H1 (cell line): ENCODE data around the gene FAM9C. TPM values are rescaled to one million over a fixed set of nuclear protein-coding genes. Genes with fewer than 3 reads are reported as not detected.

Source experiments
- CTBP2 ChIP-seq: IDR thresholded peaks from 2 replicates; pipeline ENCODE4 v1.7.0; 2011; ENCODE audit warnings: borderline replicate concordance, mild to moderate bottlenecking, moderate library complexity, mixed read lengths, low read length; ENCODE audit not compliant: insufficient read depth, insufficient read length
- FOSL1 ChIP-seq: IDR thresholded peaks from 2 replicates; pipeline ENCODE4 v1.6.1; 2011; ENCODE audit warnings: mild to moderate bottlenecking, low read depth, low read length, moderate library complexity; ENCODE audit not compliant: insufficient read depth
- RAD21 ChIP-seq, 2 experiments: IDR thresholded peaks in 1 of 2; conservative IDR thresholded peaks in 1 of 2; 2 replicates each; pipeline ENCODE4 v1.6.1; 2011; ENCODE audit warnings: low read depth in 2 of 2, low read length in 2 of 2, improper control_type of control experiment in 1 of 2, inconsistent platforms in 1 of 2, mild to moderate bottlenecking in 1 of 2, moderate library complexity in 1 of 2
- YY1 ChIP-seq: IDR thresholded peaks from 2 replicates; pipeline ENCODE4 v1.6.1; 2011; ENCODE audit warnings: low read depth, mild to moderate bottlenecking, low read length
- polyA plus RNA-seq, 7 experiments: library from polyadenylated mRNA; depleted of rRNA in 3 of 7; stranded (reverse) in 5 of 7; unstranded in 2 of 7; fragments of >200 nt in 5 of 7; fragments of 200-250 nt in 2 of 7; gene quantifications; 1 replicate in 5 of 7; 2 replicates in 1 of 7; 4 replicates in 1 of 7; pipeline versions ENCODE4 v1.2.1 to v1.2.3, GENCODE V29; 2011 to 2013; ENCODE audit warnings: missing spikeins in 2 of 7, mixed read lengths in 2 of 7
- total RNA-seq: library from RNA; stranded (reverse); fragmentation: NEBNext Ultra II Directional; extraction: Animal tissue kit (Norgen Biotek cat#: 25700); gene quantifications from 2 replicates; pipeline ENCODE4 v1.2.1, GENCODE V29; 2021

The FAM9C gene
- total and polyA plus RNA-seq, 2 of the 8 experiments (the other 6 are each of a cell fraction or from before 2014, with no cell fraction given), result not detected

DNA sequence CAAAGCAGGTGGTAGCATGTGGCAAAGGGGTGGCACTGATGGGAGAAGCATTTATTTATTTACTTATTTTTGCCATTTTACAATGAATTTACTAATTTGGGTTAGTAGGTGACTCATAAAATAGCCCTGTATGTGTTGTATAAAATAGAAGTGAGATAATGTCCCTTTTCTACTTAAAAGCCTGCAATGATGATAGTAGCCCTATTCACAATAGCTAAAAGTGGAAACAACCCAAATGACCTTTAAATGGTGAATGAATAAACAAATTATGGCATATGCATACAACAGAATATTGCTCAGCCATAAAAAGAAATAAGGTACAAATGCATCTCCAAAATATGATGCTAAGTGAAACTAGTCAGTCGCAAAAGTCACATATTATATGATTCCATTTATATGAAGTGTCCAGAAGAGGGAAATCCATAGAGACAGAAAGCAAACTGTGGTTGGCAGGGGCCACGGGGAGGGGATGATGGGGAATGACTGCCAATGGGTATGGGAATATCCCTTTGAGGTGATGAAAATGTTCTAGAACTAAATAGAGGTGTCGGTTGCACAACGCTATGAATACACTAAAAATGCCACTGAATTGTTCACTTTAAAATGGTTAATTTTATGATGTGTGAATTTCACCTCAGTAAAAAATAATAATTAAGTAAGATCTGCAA is 35.8 kb upstream of the FAM9C start (continued):
- no peak for TF ChIP-seq RAD21 (IDR thresholded peaks at IDR 0.05 in 1 of 2, conservative IDR thresholded peaks at IDR 0.05 in 1 of 2; ENCODE audit: low read depth in 2 of 2, low read length in 2 of 2)
- TF ChIP-seq YY1, result no peak
- TF ChIP-seq CTBP2, result no peak
- no peak for TF ChIP-seq FOSL1
